ENCODE measurements around the gene FHOD3. TPM values are rescaled to one million over a fixed set of nuclear protein-coding genes. Genes with fewer than 3 reads are reported as not detected.

The FHOD3 gene
- total and polyA plus RNA-seq, 4 donors, result 0.57 to 1.3 (median 1.2) TPM; not detected in 1

GRCh38 chr18:36283448-36283847, 14.1 kb upstream of the FHOD3 start:
- Histone ChIP-seq H3K9me3 (ENCODE audit: control insufficient read depth in 4 of 4, low read length in 3 of 4) (peaks cover 0 to 2% (median 0%) of the 10 kb centered on the region in 4 donors), H3K4me3 (ENCODE audit: low read depth in 1 of 3, low read length in 3 of 3) (no peak overlapping the region), H3K4me1 (ENCODE audit: control insufficient read depth in 4 of 4, insufficient read depth in 4 of 4, low read length in 3 of 4) (peaks cover 0 to 3% (median 0%) of the 10 kb centered on the region in 4 donors), H3K9ac (ENCODE audit: low read depth in 1 of 2, low read length in 2 of 2) (no peak overlapping the region), H3K27me3 (ENCODE audit: control insufficient read depth in 4 of 4, insufficient read depth in 4 of 4, low read length in 3 of 4) (no peaks in the 10 kb centered on the region), H3K36me3 (ENCODE audit: control insufficient read depth in 4 of 4, insufficient read depth in 3 of 4, low read depth in 1 of 4, low read length in 3 of 4) (no peaks in the 10 kb centered on the region), H3K27ac (ENCODE audit: low read depth in 1 of 2, low read length in 2 of 2) (no peak overlapping the region)
- no peak for DNase-seq (ENCODE audit: low spot score)
- WGBS, result 71% methylated on average over 6 of the region's 6 CpGs
- no peak for TF ChIP-seq FOXA1 (IDR thresholded peaks at IDR 0.05)
- no peak for TF ChIP-seq HNF4A (conservative IDR thresholded peaks at IDR 0.05)
- no peak for TF ChIP-seq CTCF (IDR thresholded peaks at IDR 0.05; ENCODE audit: low read depth, low read length, missing input control)
- TF ChIP-seq NR2F2 (IDR thresholded peaks at IDR 0.05), result no peak
- no peak for TF ChIP-seq HNF4G (IDR thresholded peaks at IDR 0.05)
- TF ChIP-seq RXRA (IDR thresholded peaks at IDR 0.05), result no peak
- no peak for TF ChIP-seq EGR1 (IDR thresholded peaks at IDR 0.05; ENCODE audit: low read depth in 2 of 2)
- no peak for TF ChIP-seq FOXA2 (IDR thresholded peaks at IDR 0.05)
- no peak for TF ChIP-seq MAX (IDR thresholded peaks at IDR 0.05)
- no peak for TF ChIP-seq JUND (IDR thresholded peaks at IDR 0.05)
- no peak for TF ChIP-seq RAD21 (IDR thresholded peaks at IDR 0.05)
- no peak for TF ChIP-seq REST (IDR thresholded peaks at IDR 0.05)
- TF ChIP-seq GABPA (IDR thresholded peaks at IDR 0.05 in 1 of 2, conservative IDR thresholded peaks at IDR 0.05 in 1 of 2), result no peak
- TF ChIP-seq ZBTB33 (IDR thresholded peaks at IDR 0.05), result no peak
- TF ChIP-seq TAF1 (conservative IDR thresholded peaks at IDR 0.05), result no peak
- no peak for TF ChIP-seq YY1 (IDR thresholded peaks at IDR 0.05)
- no peak for TF ChIP-seq SP1 (IDR thresholded peaks at IDR 0.05)
- no peak for TF ChIP-seq ATF3 (IDR thresholded peaks at IDR 0.05)
